Activated gamma-delta T cell (primary cell): ENCODE data around the gene STAT6.

Source experiments
- DNase-seq: peaks from one replicate; lab custom pipeline; 2025; lab: John Stamatoyannopoulos, UW

STAT6 gene

DNA sequence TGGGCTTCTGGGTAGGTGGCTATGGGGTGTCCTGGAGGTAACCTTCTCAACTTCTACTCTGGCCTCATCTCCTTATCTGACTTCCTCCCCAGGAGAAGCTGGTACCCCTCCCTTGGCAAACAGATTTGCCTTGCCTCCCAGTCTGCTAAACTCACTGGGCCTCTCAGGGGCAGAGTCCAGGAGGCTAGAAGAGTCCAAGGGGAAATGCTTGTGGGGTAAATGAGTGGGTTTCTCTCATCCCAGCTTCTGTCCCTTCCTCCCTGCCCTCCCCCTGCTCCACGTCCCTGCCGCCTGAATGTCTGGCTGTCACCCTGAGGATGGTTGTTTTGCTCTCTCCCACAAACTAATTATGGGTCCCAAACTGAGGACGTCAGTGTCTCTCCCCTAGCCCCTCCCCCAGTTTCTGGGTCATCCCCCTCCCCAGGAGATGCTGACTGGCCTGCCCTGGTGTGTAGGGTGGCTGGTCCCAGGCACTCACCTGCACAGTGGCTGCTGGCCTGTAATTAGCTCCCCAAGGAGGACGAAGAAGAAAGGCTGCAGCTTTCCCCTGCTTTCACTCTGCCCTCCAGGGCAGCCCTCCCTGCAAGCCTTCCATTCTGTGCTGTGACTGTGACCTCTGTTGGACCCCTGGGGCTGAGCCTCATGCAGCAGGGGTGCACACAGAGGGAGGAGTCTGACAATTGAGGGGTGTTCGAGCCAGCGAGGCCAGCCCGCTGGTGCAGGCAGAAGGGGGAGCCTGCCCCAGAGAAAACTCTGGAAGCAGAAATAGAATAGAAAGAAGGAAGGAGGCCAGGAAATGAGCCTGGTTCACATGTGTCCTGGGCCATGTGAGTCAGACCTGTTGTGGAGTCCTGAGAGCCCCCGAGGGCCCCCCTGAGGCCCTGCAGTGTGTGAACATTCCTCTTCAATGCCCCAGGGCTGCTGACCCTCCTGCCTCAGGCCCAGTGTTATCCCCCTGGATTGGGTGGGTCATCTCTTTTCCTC is 36.1 kb upstream of the STAT6 start, which contains the start of gene LRP1-AS:
Gene LRP1-AS (minus strand): TSS at position 659 of the 984 bp plus-strand sequence.
- no peak for DNase-seq

DNA sequence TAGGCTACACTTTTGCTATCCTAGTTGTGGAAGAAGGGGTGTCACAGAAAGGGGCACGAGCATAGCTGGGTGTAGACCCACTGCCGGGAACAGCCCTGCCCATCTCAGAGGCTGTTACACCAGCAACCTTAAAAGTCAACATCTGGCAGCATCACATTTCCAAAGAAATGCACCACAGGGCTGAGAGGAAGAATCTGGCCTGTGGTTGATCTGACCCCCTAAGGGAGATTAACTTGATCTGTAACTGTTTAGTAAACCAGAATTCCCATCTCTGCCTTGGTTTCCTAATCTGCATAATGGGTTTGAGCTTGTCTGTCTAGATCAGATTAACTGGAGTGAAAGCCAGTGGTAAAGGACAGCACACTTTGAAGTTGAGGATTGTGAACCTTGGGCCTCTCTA is 34.9 kb upstream of the STAT6 start:
- DNase-seq = no peak

DNA sequence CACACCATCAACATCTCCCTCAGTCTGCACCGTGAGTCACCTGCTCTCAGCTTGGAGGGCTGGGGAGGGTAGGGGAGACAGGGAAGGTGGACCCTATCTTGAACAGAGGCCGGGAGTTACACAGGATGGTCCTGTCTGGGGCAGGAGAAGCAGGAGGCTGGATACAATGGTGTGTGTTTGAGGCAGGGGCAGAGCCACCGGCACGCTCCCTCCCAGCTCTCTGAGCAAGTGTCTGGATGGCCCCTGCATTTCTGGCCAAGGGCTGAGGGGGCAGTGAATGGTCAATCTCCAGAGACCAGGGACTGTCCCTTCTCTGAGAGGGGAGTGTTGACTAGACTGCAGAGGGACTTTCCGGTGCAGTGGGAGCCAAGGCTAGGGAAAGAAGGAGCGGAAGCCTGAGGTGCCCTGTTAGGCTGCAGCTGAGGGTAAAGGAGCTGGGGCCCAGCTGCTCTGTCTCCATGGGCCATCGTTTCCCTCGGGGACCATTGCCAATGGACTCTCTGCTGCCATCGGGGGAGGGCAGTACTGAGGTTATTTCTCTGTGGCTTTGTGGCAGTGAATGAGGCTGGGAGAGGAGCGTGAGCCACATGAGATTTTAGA is 34.4 kb upstream of the STAT6 start:
- no peak for DNase-seq

DNA sequence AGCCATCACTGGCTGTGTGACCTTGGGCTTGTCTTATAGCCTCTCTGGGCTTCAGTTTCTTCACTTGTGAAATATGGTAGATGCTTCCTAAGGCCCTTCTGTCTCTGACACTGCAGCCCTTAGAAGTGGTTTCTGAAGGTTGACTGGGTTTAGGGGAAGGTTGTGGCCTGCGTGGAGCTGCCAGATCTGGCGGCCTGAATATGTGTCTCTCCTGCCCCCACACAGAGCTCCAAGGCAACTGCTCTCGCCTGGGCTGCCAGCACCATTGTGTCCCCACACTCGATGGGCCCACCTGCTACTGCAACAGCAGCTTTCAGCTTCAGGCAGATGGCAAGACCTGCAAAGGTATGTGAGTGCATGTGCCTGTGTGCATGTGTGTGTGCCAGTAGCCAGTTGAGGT is 32.3 kb upstream of the STAT6 start:
- DNase-seq = no peak

DNA sequence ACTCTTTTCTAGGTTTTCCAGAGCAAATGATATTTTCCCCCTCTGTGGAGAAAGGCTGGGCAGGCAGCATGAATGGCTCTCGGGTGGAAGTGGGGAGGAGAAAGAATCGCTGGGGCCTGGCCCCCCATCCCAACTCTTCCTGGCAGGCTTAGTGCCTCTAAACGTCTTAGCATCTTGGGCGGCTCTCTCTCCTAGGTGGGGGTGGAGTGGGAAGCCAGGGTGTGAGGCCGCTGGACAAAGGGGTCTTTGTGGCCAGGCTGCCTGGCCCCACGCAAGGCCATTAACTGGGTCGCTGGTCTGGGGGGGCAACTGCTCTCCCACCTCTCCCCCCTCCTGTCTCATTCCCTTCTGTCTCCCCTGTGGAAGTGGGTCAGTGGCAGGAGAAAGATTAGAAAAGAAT is 31.6 kb upstream of the STAT6 start:
- DNase-seq = no peak

DNA sequence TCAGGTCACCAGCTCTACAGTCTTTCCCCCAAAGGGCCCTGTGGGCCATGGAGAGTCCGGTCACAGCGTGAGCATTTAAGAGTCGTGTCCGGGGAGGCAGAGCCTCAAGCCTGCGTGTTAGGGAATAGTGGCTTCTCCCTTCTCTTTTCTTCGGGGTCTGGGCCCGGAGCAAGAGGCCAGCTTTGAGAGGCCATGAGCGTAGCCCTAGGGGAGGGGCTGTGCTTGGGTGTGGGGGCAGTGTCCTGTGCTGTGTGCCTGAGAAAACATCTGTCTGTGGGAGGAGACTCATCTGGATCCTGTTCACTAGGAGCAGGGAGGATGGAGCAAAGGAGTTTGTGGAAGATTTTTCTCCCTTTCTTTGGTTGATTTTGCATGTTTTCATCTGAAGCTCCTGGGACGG is 31.0 kb upstream of the STAT6 start:
- no peak for DNase-seq

DNA sequence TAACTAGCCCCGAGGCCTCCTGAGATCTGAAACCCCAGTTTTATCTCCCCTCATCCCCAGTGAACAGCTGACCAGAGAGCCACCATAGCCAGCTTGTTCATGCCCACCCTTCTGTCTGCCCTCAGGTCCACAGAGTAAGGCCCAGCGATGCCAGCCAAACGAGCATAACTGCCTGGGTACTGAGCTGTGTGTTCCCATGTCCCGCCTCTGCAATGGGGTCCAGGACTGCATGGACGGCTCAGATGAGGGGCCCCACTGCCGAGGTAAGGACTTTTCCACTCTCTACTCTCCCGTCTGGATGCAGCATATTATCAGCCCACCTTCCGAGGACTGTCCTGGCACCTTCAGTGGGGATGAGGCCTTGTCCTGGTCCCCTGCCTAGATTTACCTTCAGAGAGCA is 30.1 kb upstream of the STAT6 start:
- DNase-seq = no peak

DNA sequence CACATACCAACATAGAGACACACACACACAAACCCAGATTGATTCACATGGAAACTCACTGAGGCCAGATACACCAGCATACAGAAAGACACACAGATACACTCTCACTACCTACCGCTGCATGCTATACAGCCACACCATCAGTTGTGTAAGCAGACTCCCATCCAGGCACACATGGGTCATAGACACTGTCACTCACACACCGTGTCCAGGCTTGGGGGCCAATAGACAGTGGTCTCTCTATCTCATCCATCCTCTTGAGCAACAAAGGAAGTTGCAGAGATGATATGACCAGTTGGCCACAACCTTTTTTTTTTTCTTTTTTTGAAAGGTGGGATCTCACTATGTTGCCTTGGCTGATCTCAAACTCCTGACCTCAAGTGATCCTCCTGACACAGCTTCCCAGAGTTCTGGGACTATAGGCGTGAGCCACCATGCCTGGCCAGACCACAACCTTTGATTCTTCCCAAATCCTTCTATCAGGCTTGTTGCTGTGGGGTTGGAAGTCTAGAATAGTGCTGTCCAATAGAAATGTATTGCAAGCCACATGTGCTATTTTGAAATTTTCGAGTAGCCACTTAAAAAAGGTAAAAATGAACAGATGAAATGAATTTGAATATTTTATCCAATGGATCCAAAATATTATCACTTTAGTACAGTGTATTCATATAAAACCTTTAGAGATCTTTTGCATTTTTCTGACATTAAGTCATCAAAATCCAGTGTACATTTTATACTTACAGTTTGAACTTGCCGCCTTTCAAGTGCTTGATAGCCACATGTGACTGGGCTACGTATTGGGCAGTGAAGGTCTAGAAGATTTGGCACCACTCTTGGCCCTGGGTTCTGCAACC is 28.9 kb upstream of the STAT6 start:
- no peak for DNase-seq

DNA sequence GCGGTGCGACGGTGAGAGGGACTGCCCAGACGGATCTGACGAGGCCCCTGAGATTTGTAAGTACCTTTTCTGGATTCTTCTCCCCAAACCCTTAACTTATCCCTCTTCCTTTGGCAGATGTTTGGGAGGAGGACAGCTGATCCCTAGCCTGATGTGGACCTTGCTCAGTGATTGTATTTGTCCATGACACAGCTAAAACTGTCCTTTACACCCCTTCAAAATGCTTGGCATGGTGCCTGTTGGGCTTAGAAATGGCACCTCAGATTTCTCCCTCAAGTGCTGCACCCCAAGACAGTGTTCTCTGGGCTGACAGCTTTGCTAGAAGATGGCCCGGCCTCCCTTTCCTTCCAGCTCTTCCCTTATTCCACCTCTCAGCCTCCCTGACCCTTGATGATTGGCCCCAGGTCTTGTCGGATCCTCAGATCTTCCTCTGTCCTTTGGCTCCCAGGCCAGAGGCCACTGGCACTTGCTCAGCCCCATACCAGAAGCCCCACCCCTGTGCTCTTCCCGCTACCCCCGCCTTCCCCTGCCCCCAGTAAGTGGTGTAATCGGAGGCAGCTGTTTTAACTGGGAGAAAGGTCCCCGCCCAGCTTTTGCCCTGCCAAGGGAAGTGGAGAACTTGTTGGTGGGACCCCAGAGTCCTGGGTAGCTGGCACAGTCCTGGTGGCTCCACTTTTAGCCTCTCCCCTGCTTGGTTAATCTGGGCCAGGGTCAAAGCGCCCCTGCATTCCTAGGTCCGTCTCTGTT is 27.5 kb upstream of the STAT6 start:
- DNase-seq = no peak

DNA sequence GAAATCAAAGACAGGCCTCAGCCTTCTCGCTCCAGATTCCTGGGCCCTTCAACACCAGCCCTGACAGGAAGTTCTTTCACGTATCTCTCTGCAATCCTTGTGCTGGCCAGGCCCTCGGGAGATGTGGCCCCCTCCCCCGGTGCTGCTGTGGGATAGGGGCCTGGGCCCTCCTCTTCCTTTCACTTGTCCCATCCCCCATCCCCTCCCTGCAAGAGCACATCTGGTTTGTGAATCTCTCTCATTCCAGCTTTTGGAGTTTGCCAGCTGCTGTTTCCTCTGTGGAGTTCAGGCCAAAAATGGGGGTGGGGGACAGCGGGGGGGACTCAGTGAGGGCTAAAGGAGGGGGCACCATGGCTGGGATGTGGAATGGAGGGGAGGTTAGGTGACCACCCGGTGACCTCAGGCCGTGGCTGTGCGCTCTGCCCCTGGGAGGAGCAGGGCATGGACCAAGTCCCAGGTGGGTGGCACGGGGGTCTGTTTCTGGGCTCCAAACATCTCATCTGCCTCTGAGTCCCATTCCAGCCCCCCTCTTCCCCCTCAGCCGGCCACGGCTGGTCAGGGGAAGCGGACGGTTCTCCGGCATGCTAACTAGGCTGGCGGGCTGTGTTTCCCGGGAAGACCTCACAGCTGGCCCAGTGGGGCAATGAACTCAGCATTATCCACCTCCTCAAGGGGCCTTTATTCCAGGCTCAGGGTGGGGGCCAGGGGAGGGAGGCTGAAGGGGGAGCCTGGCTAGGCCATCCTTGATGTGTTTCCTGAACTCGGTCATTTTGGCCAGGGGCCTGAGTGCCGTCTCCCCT is 24.6 kb upstream of the STAT6 start:
- DNase-seq = no peak

DNA sequence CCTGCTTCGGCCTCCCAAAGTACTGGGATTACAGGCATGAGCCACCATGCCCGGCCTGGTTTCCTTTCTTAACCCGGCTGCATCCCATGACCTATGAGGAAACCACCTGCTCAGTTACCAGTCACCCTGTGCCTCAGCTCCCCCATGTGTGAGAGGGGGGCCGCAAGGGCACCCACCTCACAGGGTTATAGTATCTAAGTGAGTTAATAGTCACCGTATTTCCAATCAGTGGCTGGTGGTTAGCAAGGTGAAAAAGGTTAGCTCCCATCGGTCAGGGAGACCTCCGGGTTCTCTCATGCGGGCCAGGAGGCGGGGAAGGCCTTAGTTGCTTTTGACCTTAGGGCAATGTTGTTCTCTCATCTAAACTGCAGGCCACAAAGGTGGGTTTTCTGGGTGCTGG is 23.8 kb upstream of the STAT6 start:
- no peak for DNase-seq

DNA sequence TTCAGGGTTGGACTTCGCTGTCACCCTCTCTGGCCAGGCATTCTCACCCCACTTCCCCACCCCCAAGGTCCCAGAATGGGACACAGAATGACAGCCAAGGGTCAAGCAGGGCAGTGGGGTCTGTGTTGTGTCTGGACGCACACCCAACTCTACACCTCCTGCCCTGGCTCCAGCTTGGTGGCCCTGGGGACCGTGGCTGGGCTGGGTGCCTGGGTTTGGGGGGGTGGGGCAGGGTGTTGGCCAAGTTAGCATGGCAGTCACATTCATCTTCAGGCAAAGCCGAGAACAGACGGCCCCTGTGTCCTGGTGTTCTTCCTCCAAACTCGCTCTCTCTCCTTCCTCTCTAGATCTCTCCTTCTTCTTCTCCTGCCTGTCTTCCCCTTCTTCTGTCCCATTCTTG is 22.8 kb upstream of the STAT6 start:
- no peak for DNase-seq

DNA sequence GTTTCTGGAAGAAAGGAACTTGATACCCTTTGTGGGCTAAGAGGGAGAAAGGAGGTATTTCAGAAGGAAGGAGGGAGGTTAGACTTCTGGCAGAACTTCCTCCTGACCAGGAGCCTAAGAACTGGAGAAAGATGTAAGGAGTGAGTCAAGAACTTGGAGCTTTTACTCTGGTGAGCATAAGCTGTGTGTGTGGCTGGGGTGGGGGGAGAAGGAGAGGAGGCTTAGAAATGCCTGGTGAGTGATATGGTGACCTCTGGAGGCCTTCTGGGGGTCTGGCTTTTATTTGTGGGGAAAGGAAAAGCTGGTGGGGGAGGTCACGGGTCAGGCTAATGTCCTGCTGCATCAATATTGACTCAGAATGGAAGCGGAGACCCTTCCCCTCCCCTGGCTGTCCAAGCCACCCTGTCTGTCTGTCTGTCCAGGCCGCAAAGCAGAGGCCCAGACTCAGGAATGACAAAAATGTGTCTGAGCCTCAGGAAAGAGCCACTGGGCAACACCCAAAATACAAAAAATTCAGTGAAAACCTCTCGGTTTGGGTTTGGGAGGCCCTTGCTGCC is 21.9 kb upstream of the STAT6 start:
- no peak for DNase-seq

DNA sequence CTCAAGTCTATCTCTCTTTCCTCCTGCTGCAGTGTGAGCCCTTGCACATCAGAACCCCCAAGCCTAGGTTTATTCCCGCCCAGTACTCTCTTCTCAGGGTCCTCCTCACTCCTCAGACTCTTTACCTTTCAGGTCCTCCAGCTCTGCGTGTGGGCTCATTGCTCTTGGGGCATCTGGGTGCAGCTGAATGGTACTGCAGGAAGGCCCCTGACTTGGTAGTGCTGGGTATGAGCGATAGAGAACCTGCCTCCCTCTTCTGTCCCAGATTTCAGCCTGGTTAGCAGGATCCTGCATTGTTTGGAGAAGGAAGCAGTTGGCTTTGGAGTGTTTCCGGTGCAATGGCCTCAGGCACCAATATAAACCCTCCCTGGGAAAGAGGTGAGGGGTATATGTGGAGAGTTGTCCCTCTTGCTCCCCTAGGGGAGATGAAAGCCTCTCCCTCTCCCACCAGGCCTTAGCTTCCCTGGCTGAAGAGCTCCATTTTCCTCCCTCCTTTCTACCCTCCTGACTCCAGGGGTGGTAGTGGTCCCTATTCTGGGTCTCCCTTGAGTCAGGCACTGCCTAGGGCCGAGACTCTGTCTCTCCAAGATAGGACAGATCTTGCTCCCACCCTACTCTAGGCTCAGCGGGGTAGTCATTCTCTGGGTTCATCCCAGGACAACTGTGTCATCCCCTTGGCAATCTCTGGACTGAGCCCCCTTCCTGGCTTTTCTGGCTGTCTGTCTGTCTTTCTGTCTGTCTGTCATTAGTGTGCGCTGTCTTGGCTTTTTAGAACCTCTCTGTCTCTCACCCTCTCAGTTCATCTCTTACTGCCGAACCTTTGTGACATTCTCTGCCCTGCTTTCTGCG is 21.0 kb upstream of the STAT6 start:
- DNase-seq = no peak

DNA sequence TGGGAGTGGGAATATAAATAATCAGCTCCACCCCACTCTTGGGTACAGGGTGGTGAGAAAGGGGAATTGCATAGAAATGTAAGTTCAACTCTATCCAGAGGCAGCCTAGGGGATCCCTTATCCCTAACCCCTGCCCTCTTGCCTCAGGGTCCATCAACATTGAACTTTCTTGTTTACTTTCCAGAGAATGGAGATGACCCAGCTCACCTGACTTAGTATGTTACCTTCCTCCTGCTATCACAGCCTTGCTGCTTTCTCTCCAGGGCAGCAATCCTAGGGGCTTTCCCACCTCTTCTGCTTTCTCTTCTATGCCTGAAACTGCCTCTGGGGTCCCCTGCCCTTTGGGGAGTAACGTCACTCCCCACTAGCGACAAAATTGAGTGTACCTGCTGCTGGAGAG is 19.8 kb upstream of the STAT6 start:
- no peak for DNase-seq

DNA sequence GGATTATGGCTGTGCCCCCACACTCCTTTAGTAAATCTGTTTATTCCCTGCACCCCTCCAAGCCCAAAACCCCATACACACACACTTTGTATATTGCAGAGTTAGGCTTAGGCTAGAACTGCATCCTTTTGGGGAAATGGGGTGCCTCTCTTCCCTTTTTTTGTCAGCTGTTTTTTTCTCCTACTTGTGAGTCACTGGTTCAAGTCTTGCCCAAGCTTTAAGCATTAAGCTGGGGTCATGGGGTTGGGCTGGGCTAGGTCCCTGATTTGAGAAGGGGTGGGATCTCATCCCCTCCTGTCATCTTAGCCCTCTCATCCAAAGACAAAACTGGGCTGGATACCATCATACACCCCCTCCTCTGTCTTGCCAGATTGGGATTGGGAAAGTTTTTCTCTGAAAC is 18.7 kb upstream of the STAT6 start:
- no peak for DNase-seq

DNA sequence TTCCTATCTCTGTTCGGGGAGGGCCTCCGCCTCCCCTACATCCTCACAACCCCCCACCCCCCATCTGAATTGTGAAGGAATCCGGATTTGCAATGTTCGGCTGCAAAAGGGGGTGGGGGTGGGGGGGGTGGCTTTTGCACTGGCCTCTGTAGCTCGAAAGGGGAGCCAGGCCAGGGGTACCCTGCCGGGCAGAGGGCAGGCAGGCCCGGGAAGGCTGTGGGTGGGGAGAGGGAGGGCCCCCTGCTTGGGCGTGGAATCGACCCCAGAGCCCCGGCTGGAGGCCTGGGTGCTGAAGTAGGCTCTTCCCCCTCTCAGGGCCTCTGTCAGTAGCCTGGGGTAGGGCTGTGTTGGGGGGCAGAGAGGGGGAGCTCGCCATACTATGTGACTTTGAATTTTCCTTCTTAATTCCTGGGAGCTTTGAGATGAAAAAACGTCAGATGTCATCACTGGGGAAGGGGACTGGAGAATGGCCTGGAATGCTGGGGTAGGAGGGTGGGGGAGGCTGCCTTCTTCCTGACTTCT is 18.2 kb upstream of the STAT6 start:
- no peak for DNase-seq

DNA sequence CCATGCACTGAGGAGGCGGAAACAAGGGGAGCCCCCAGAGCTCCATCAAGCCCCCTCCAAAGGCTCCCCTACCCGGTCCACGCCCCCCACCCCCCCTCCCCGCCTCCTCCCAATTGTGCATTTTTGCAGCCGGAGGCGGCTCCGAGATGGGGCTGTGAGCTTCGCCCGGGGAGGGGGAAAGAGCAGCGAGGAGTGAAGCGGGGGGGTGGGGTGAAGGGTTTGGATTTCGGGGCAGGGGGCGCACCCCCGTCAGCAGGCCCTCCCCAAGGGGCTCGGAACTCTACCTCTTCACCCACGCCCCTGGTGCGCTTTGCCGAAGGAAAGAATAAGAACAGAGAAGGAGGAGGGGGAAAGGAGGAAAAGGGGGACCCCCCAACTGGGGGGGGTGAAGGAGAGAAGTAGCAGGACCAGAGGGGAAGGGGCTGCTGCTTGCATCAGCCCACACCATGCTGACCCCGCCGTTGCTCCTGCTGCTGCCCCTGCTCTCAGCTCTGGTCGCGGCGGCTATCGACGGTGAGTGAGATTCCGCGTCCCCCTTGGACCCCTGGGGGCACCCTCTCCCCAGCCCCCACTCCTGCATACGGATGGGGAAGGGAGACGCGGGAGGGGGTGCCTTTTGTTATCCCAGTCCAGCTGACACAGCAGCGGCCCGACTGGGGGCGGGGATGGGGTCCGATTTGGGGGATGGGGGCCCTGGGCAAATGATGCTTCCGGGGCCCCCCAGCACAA is 17.5 kb upstream of the STAT6 start:
- DNase-seq = no peak
